K562 (cell line): ENCODE results near the gene KLHL29.

Experiments
- CHD2 ChIP-seq: IDR thresholded peaks from 2 replicates; pipeline ENCODE4 v1.6.1; 2011; ENCODE audit warnings: low read depth, low read length
- EGR1 ChIP-seq: fragments of 450-650 bp; conservative IDR thresholded peaks from 2 replicates; pipeline ENCODE4 v1.6.1; 2017; ENCODE audit warnings: mild to moderate bottlenecking
- ELF1 ChIP-seq: fragments of 200-800 bp; sonication (Bioruptor generic); IDR thresholded peaks from 2 replicates; pipeline ENCODE4 v1.6.1; 2016; ENCODE audit warnings: missing genetic modification characterization, missing compliant biosample characterization
- EP300 ChIP-seq: IDR thresholded peaks from 2 replicates; pipeline ENCODE4 v1.6.1; 2012; ENCODE audit warnings: low read length, improper control_type of control experiment
- HNRNPK ChIP-seq: fragments of 200-400 bp; formaldehyde crosslinking; IDR thresholded peaks from one replicate; pipeline ENCODE4 v1.6.1; 2018; ENCODE audit warnings: mild to moderate bottlenecking, low read depth, low read length; ENCODE audit not compliant: poor library complexity, severe bottlenecking
- MXI1 ChIP-seq: IDR thresholded peaks from 2 replicates; pipeline ENCODE4 v1.6.1; 2011; ENCODE audit warnings: low read depth, mild to moderate bottlenecking, improper control_type of control experiment, low read length
- NUFIP1 ChIP-seq: fragments of 450-650 bp; IDR thresholded peaks from 2 replicates; pipeline ENCODE4 v1.6.1; 2018; ENCODE audit not compliant: partially characterized antibody
- POLR2A ChIP-seq: fragments of 450-650 bp; conservative IDR thresholded peaks from 2 replicates; pipeline ENCODE4 v1.6.1; 2016
- RFX5 ChIP-seq: IDR thresholded peaks from 2 replicates; pipeline ENCODE4 v1.6.1; 2011; ENCODE audit warnings: low read depth, mild to moderate bottlenecking, improper control_type of control experiment, low read length
- ZNF184 ChIP-seq: sonication (generic); formaldehyde crosslinking; IDR thresholded peaks from 2 replicates; pipeline ENCODE4 v1.5.0; 2020; ENCODE audit warnings: missing genetic modification reagents
- ZNF408 ChIP-seq: fragments of 250-450 bp; sonication (Bioruptor Pico); IDR thresholded peaks from 2 replicates; pipeline ENCODE4 v1.4.0; 2020; ENCODE audit warnings: low read depth, mild to moderate bottlenecking, moderate library complexity
- TF ChIP-seq, protein P1 (sequence below), 3 experiments: IDR thresholded peaks in 2 of 3; conservative IDR thresholded peaks in 1 of 3; 2 replicates each; pipeline ENCODE4 v1.5.1; 2011 to 2012; ENCODE audit warnings: low read length in 3 of 3, mild to moderate bottlenecking in 3 of 3, control low read depth in 2 of 3, improper control_type of control experiment in 1 of 3, inconsistent platforms in 1 of 3, low read depth in 1 of 3, mixed read lengths in 1 of 3, moderate library complexity in 1 of 3; ENCODE audit not compliant: insufficient read depth in 2 of 3
- TF ChIP-seq, protein P2 (sequence below), 2 experiments: fragments of 450-650 bp; formaldehyde crosslinking in 1 of 2; IDR thresholded peaks; 2 replicates each; pipeline versions ENCODE4 v1.4.0 to v1.6.1; 2014 to 2020; ENCODE audit warnings: mild to moderate bottlenecking in 2 of 2, borderline replicate concordance in 1 of 2, low read depth in 1 of 2
- TF ChIP-seq, protein P3 (sequence below): fragments of 250-450 bp; sonication (Bioruptor Pico); IDR thresholded peaks from 2 replicates; pipeline ENCODE4 v1.8.0; 2021; ENCODE audit warnings: moderate library complexity, mild to moderate bottlenecking, inconsistent platforms

- TF ChIP-seq CHD2, result no peak
- no peak for TF ChIP-seq EGR1
- TF ChIP-seq, protein P1, sequence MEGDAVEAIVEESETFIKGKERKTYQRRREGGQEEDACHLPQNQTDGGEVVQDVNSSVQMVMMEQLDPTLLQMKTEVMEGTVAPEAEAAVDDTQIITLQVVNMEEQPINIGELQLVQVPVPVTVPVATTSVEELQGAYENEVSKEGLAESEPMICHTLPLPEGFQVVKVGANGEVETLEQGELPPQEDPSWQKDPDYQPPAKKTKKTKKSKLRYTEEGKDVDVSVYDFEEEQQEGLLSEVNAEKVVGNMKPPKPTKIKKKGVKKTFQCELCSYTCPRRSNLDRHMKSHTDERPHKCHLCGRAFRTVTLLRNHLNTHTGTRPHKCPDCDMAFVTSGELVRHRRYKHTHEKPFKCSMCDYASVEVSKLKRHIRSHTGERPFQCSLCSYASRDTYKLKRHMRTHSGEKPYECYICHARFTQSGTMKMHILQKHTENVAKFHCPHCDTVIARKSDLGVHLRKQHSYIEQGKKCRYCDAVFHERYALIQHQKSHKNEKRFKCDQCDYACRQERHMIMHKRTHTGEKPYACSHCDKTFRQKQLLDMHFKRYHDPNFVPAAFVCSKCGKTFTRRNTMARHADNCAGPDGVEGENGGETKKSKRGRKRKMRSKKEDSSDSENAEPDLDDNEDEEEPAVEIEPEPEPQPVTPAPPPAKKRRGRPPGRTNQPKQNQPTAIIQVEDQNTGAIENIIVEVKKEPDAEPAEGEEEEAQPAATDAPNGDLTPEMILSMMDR (IDR thresholded peaks at IDR 0.05 in 2 of 3, conservative IDR thresholded peaks at IDR 0.05 in 1 of 3; ENCODE audit: insufficient read depth in 2 of 3, low read depth in 1 of 3, low read length in 3 of 3), result no peak
- TF ChIP-seq NUFIP1, result no peak
- TF ChIP-seq ZNF408 (CRISPR knock-in tag), result no peak
- TF ChIP-seq ZNF184, result no peak
- no peak for TF ChIP-seq MXI1
- no peak for TF ChIP-seq RFX5
- TF ChIP-seq EP300, result no peak
- TF ChIP-seq, protein P2, sequence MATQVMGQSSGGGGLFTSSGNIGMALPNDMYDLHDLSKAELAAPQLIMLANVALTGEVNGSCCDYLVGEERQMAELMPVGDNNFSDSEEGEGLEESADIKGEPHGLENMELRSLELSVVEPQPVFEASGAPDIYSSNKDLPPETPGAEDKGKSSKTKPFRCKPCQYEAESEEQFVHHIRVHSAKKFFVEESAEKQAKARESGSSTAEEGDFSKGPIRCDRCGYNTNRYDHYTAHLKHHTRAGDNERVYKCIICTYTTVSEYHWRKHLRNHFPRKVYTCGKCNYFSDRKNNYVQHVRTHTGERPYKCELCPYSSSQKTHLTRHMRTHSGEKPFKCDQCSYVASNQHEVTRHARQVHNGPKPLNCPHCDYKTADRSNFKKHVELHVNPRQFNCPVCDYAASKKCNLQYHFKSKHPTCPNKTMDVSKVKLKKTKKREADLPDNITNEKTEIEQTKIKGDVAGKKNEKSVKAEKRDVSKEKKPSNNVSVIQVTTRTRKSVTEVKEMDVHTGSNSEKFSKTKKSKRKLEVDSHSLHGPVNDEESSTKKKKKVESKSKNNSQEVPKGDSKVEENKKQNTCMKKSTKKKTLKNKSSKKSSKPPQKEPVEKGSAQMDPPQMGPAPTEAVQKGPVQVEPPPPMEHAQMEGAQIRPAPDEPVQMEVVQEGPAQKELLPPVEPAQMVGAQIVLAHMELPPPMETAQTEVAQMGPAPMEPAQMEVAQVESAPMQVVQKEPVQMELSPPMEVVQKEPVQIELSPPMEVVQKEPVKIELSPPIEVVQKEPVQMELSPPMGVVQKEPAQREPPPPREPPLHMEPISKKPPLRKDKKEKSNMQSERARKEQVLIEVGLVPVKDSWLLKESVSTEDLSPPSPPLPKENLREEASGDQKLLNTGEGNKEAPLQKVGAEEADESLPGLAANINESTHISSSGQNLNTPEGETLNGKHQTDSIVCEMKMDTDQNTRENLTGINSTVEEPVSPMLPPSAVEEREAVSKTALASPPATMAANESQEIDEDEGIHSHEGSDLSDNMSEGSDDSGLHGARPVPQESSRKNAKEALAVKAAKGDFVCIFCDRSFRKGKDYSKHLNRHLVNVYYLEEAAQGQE (IDR thresholded peaks at IDR 0.05; ENCODE audit: borderline replicate concordance), result no peak
- TF ChIP-seq, protein P2 (CRISPR knock-in tag; IDR thresholded peaks at IDR 0.05; ENCODE audit: low read depth), result no peak
- no peak for TF ChIP-seq ELF1 (tag)
- no peak for TF ChIP-seq POLR2A
- TF ChIP-seq, protein P3, sequence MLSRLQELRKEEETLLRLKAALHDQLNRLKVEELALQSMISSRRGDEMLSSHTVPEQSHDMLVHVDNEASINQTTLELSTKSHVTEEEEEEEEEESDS (CRISPR knock-in tag), result no peak
- TF ChIP-seq HNRNPK, result no peak
These were observed 296.6 kb downstream of the KLHL29 start for GRCh38 chr2:23681356-23682140.
